Prostate gland (tissue), 2 donors: ENCODE data around the gene TARDBP. TPM values are rescaled to one million over a fixed set of nuclear protein-coding genes. Genes with fewer than 3 reads are reported as not detected.

Experiments
- DNase-seq: peaks from one replicate; pipeline ENCODE4 v3.0.0-alpha.2; 2019; ENCODE audit warnings: low spot score
- H3K27ac ChIP-seq, 2 donors: fragments of 200-600 bp; sonication (generic); 2 replicates each; pipeline ENCODE4 v1.5.1; 2017 to 2019
- H3K27me3 ChIP-seq: fragments of 200-600 bp; sonication (generic); replicated peaks from 2 replicates; pipeline ENCODE4 v1.5.1; 2019; ENCODE audit not compliant: insufficient read depth
- H3K36me3 ChIP-seq, 2 donors: fragments of 200-600 bp; sonication (generic); 1 replicate in 1 of 2; 2 replicates in 1 of 2; pipeline versions ENCODE4 v1.5.1 to v1.8.1; 2017 to 2019
- H3K4me1 ChIP-seq: fragments of 200-600 bp; sonication (generic); replicated peaks from 2 replicates; pipeline ENCODE4 v1.5.1; 2019
- H3K4me3 ChIP-seq, 2 donors: fragments of 200-600 bp; sonication (generic); 2 replicates each; pipeline ENCODE4 v1.5.1; 2017 to 2019
- H3K9me3 ChIP-seq: fragments of 200-600 bp; sonication (generic); 2 replicates; pipeline ENCODE4 v1.5.1; 2017
- POLR2A ChIP-seq: fragments of 450-650 bp; IDR thresholded peaks from one replicate; pipeline ENCODE4 v1.6.1; 2016; ENCODE audit warnings: antibody characterized with exemption, mild to moderate bottlenecking
- POLR2AphosphoS5 ChIP-seq: sonication (generic); formaldehyde crosslinking; IDR thresholded peaks from one replicate; pipeline ENCODE4 v1.6.1; 2017; ENCODE audit warnings: antibody characterized with exemption
- WGBS: methylation state at CpG from one replicate; pipeline ENCODE4 v1.1.5; 2018; 5-methylcytosine and 5-hydroxymethylcytosine counted together
- intact Hi-C: fragments of 100-400 bp; cut with DNase I; formaldehyde crosslinking; loops from one replicate; pipeline ENCODE4 v1.14.2; 2022
- total RNA-seq, 2 donors: library from RNA; depleted of rRNA; stranded (reverse); fragments of >200 nt; gene quantifications; one replicate each; pipeline ENCODE4 v1.1.0, GENCODE V29; 2016
- TF ChIP-seq, protein P1 (sequence below), 4 experiments: fragments of 200-600 bp in 2 of 4; fragments of 450-650 bp in 2 of 4; sonication (generic) in 2 of 4; IDR thresholded peaks; 1 replicate in 3 of 4; 2 replicates in 1 of 4; pipeline ENCODE4 v1.5.1; 2016 to 2019; ENCODE audit warnings: antibody characterized with exemption in 4 of 4, mild to moderate bottlenecking in 2 of 4, moderate library complexity in 2 of 4

TARDBP gene
- total RNA-seq, 2 donors from 2014 or later = 93.7 to 151 TPM

DNA sequence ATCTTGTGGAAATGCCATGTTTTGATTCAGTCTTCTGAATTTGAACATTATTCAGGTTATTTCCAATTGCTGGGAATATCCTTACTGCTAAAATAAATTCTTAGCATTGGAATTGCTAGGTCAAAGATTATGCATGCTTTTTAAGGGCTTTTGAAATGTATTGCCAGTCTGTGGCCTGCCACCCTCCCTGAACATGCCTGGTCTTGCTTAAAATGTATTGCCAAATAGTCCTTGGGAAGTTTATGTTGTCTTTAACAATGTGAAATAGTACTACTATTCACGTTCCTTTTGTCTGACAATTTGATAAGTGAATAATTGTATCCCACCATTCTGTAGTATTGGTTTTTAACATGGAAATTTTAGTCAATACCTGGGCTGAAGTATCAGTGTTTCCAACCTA, 13.6 kb downstream of the TARDBP start:
- Histone ChIP-seq H3K9me3 (no peaks in the 10 kb centered on the region), H3K27ac (no peak overlapping the region), H3K4me1 (no peaks in the 10 kb centered on the region), H3K4me3 (no peak overlapping the region), H3K27me3 (no peaks in the 10 kb centered on the region), H3K36me3 (peaks cover 12 to 16% of the 10 kb centered on the region in 2 donors)
- WGBS = 31% methylated on average over 1 of the region's 1 CpG
- no peak for TF ChIP-seq POLR2A
- TF ChIP-seq, protein P1, sequence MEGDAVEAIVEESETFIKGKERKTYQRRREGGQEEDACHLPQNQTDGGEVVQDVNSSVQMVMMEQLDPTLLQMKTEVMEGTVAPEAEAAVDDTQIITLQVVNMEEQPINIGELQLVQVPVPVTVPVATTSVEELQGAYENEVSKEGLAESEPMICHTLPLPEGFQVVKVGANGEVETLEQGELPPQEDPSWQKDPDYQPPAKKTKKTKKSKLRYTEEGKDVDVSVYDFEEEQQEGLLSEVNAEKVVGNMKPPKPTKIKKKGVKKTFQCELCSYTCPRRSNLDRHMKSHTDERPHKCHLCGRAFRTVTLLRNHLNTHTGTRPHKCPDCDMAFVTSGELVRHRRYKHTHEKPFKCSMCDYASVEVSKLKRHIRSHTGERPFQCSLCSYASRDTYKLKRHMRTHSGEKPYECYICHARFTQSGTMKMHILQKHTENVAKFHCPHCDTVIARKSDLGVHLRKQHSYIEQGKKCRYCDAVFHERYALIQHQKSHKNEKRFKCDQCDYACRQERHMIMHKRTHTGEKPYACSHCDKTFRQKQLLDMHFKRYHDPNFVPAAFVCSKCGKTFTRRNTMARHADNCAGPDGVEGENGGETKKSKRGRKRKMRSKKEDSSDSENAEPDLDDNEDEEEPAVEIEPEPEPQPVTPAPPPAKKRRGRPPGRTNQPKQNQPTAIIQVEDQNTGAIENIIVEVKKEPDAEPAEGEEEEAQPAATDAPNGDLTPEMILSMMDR (IDR thresholded peaks at IDR 0.05) = no peak
- TF ChIP-seq POLR2AphosphoS5 = no peak
- no peak for DNase-seq
- intact Hi-C loops = no loop called here

DNA sequence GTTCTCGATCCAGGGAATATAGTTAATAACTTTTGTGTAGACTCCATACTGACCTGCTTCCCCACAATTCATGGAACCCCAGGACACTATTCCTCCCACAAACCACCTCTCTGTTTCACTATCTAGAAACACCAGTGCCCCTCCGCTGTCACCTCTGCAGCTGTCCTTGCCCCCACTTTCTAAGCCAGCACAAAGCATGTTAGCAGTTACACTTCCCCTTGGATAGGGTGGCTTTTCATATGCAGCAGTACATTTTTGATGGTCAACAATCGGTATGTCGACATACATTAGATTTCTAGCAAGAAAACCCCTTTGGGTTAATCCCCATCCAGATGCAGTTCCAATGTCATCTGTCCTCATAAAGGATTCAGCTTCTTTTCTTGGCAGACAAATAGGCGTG, 14.4 kb downstream of the TARDBP start:
- Histone ChIP-seq H3K4me3 (no peak overlapping the region), H3K4me1 (no peaks in the 10 kb centered on the region), H3K36me3 (peaks cover 5 to 8% of the 10 kb centered on the region in 2 donors), H3K27me3 (no peaks in the 10 kb centered on the region), H3K9me3 (no peaks in the 10 kb centered on the region), H3K27ac (no peak overlapping the region)
- TF ChIP-seq POLR2AphosphoS5 = no peak
- no peak for TF ChIP-seq POLR2A
- TF ChIP-seq, protein P1 (IDR thresholded peaks at IDR 0.05) = no peak
- DNase-seq = no peak
- WGBS = 91% methylated on average over 5 of the region's 5 CpGs
- intact Hi-C loops = no loop called here

DNA sequence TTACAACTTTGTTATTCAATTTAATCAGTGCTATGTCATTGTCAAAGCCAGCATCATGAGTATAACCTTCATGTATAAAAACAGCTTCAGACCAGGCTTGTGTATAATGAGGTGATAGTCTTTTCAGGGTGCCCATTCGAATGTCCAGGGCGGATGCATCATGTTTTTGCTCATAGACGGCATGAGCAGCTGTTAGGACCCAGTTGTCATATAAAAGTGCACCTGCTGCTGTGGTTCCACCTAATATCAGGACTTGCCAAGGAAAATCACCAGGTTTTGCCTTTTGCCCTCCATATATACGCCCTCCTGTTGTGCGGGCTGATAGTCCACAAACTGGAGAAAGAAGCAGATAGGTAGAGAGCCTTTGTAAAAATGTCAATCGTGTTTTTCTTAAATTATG, 14.9 kb downstream of the TARDBP start:
- 72% methylated on average over 6 of the region's 6 CpGs for WGBS
- intact Hi-C loops = no loop called here
- H3K4me1 ChIP-seq = no peaks in the 10 kb centered on the region
- H3K4me3 ChIP-seq = no peak overlapping the region
- no peak for TF ChIP-seq POLR2A
- TF ChIP-seq, protein P1 (IDR thresholded peaks at IDR 0.05) = no peak
- TF ChIP-seq POLR2AphosphoS5 = no peak
- DNase-seq = no peak
- H3K36me3 ChIP-seq = peaks cover 1 to 3% of the 10 kb centered on the region in 2 donors
- no peaks in the 10 kb centered on the region for H3K27me3 ChIP-seq
- H3K9me3 ChIP-seq = no peaks in the 10 kb centered on the region
- no peak overlapping the region for H3K27ac ChIP-seq

DNA sequence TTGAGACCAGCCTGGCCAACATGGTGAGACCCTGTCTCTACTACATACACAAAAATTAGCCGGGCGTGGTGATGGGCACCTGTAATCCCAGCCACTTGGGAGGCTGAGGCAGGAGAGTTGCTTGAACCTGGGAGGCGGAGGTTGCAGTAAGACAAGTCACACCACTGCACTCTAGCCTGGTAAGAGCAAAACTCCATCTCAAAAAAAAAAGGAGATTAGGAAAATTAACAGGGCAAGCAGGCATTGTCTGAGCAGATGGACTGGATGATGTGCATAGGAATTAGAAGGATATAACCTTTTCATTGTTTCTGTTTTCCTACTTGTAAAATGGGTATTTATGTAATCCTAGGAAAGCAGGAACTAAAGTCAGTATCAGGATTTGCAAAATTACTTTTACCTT, 15.6 kb downstream of the TARDBP start:
- no peak overlapping the region for H3K27ac ChIP-seq
- DNase-seq = no peak
- no peak overlapping the region for H3K4me3 ChIP-seq
- 83% methylated on average over 3 of the region's 3 CpGs for WGBS
- no peaks in the 10 kb centered on the region for H3K4me1 ChIP-seq
- intact Hi-C loops = no loop called here
- no peaks in the 10 kb centered on the region for H3K27me3 ChIP-seq
- TF ChIP-seq, protein P1 (IDR thresholded peaks at IDR 0.05) = no peak
- no peak for TF ChIP-seq POLR2A
- TF ChIP-seq POLR2AphosphoS5 = no peak
- no peaks in the 10 kb centered on the region for H3K9me3 ChIP-seq
- H3K36me3 ChIP-seq = no peaks in the 10 kb centered on the region

DNA sequence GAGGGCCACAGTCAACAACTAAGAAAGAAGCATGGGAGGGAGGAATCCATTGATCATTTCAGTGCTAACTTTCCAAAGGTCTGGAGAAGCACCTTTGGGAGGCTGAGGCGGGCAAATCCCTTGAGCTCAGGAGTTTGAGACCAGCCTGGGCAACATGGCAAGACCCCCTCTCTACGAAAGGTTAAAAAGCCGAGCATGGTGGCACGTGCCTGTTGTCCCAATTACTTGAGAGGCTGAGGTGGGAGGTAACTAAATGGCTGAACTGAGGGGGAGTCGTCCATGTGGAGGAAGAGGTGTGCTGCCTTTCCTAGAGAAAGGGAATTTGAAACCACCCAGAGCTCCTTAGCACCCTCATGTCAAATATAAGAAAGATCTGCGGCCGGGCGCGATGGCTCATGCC, 18.4 kb downstream of the TARDBP start:
- Histone ChIP-seq H3K27ac (no peak overlapping the region), H3K36me3 (no peaks in the 10 kb centered on the region), H3K27me3 (no peaks in the 10 kb centered on the region), H3K4me3 (no peak overlapping the region), H3K4me1 (no peaks in the 10 kb centered on the region), H3K9me3 (no peaks in the 10 kb centered on the region)
- intact Hi-C loops = loop anchor here (10.0 kb wide), 1 partner anchor 214 kb away; no protein-coding TSS in a partner anchor
- DNase-seq = no peak
- TF ChIP-seq POLR2A (no peak), POLR2AphosphoS5 (no peak)
- TF ChIP-seq, protein P1 (IDR thresholded peaks at IDR 0.05) = no peak
- WGBS = 88% methylated on average over 9 of the region's 9 CpGs
